ENCODE measurements around the gene PHTF1. TPM values are rescaled to one million over a fixed set of nuclear protein-coding genes. Genes with fewer than 3 reads are reported as not detected.

Gene PHTF1
- total RNA-seq, 1 donor from 2014 or later = 7.4 TPM

DNA sequence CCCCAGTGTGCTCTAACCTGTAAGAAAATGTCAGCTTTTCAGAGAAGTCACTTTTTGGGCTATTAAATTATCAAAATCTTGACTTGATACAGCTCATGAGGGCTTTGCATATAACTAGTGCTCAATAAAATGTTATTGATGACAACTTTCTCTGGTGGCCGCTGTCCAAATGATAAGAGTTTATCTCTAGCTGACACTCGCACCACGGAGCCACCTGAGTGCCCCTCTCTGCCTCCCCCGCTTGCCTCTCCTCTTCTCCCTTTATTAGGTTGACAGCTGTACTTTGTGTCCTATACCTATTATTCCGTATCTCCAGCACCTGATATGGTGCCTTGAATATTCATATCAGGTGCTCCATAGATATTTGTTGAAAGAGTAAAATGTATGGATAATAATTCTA is 82.8 kb downstream of the PHTF1 start:
- Histone ChIP-seq H3K27me3 (ENCODE audit: control insufficient read depth, insufficient read depth, low read length) (no peaks in the 10 kb centered on the region), H3K36me3 (ENCODE audit: control insufficient read depth, insufficient read depth, low read length) (no peaks in the 10 kb centered on the region), H3K4me3 (ENCODE audit: low read depth, low read length) (no peak overlapping the region)
- DNase-seq (ENCODE audit: low read depth) (no peak), FAIRE-seq (no peak)
- TF ChIP-seq, protein P1, sequence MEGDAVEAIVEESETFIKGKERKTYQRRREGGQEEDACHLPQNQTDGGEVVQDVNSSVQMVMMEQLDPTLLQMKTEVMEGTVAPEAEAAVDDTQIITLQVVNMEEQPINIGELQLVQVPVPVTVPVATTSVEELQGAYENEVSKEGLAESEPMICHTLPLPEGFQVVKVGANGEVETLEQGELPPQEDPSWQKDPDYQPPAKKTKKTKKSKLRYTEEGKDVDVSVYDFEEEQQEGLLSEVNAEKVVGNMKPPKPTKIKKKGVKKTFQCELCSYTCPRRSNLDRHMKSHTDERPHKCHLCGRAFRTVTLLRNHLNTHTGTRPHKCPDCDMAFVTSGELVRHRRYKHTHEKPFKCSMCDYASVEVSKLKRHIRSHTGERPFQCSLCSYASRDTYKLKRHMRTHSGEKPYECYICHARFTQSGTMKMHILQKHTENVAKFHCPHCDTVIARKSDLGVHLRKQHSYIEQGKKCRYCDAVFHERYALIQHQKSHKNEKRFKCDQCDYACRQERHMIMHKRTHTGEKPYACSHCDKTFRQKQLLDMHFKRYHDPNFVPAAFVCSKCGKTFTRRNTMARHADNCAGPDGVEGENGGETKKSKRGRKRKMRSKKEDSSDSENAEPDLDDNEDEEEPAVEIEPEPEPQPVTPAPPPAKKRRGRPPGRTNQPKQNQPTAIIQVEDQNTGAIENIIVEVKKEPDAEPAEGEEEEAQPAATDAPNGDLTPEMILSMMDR (IDR thresholded peaks at IDR 0.05; ENCODE audit: insufficient read depth, low read length, severe bottlenecking) = no peak

DNA sequence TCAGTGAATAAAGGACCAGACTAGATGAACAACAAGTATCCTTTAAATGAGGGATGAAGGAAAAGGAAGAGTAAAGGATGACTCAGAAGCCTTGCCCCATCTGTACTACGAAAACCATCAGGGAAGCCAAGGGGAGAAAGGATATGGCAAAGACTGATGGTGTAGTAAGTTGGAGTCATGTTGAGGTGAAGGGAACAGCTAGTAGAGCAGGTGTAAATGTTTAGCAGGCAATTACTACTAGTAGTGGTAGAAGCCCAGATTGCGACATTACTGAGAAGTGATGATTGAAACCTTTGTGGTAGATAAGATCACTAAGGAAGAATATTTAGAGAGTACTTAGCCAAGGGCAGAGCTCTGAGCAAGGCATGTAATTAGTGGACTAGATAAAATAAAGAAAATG is 84.0 kb downstream of the PHTF1 start:
- FAIRE-seq (no peak), DNase-seq (ENCODE audit: low read depth) (peak; percentile 68)
- H3K36me3 ChIP-seq (ENCODE audit: control insufficient read depth, insufficient read depth, low read length) = no peaks in the 10 kb centered on the region
- TF ChIP-seq, protein P1 (IDR thresholded peaks at IDR 0.05; ENCODE audit: insufficient read depth, low read length, severe bottlenecking) = no peak
- no peak overlapping the region for H3K4me3 ChIP-seq (ENCODE audit: low read depth, low read length)
- H3K27me3 ChIP-seq (ENCODE audit: control insufficient read depth, insufficient read depth, low read length) = no peaks in the 10 kb centered on the region

DNA sequence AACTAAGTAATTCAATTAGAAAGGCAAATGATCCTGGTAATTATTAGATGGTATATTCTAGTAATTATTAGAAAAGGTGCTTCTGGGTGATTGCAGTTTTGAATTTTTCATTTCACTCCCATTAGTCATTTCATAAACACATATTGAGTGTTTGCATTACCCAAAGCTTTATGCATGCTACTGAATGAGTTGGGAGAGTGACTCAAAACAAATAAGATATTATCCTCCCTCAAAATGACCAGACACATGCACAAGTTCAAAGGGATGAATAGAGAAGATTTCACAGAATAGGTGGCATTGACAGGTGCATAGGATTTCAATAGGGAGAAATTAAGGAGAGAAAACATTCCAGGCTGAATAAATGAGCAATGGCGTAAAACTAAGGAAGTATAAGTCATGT is 84.7 kb downstream of the PHTF1 start:
- no peak overlapping the region for H3K4me3 ChIP-seq (ENCODE audit: low read depth, low read length)
- no peak for FAIRE-seq
- TF ChIP-seq, protein P1 (IDR thresholded peaks at IDR 0.05; ENCODE audit: insufficient read depth, low read length, severe bottlenecking) = no peak
- peak; percentile 90 for DNase-seq (ENCODE audit: low read depth)
- H3K27me3 ChIP-seq (ENCODE audit: control insufficient read depth, insufficient read depth, low read length) = no peaks in the 10 kb centered on the region
- no peaks in the 10 kb centered on the region for H3K36me3 ChIP-seq (ENCODE audit: control insufficient read depth, insufficient read depth, low read length)

DNA sequence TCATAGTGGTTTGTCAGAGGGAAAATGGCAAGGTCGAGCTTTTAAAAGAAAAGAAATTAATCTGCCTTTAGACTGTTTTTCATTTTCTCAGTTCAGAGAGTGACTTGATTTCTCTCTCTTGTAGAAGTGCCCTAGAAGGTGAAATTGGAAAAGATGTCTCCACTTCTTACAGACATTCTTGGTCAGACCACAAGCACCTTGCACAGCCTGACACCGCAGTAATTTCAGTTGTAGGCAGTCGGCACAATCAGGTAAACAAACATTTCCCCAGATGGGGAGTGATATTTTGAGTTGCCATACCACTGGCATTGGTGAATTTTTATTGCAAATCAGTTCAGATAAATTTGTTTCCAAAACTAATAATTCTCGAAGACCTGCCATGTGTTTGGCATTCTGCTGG is 86.8 kb downstream of the PHTF1 start:
- no peak overlapping the region for H3K4me3 ChIP-seq (ENCODE audit: low read depth, low read length)
- TF ChIP-seq, protein P1 (IDR thresholded peaks at IDR 0.05; ENCODE audit: insufficient read depth, low read length, severe bottlenecking) = no peak
- H3K36me3 ChIP-seq (ENCODE audit: control insufficient read depth, insufficient read depth, low read length) = no peaks in the 10 kb centered on the region
- no peak for DNase-seq (ENCODE audit: low read depth)
- no peak for FAIRE-seq
- H3K27me3 ChIP-seq (ENCODE audit: control insufficient read depth, insufficient read depth, low read length) = no peaks in the 10 kb centered on the region

DNA sequence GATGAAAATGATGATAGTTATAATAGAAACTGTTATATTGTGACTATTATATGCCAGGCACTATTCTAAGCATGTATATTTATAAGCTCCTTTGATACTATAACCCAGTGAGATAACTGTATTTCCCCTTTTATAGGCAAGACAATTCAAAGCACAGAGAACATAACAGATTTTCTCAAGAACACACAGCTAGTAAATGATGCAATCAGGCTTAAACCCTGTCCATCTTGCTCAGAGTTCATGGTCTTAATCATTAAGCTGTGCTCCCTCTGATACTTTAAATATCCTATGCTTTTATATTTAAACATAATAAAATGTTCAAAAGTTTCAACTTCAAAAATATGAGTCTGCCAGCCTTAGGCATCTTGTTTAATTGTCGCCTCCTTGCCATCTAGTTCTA is 88.6 kb downstream of the PHTF1 start:
- Histone ChIP-seq H3K36me3 (ENCODE audit: control insufficient read depth, insufficient read depth, low read length) (no peaks in the 10 kb centered on the region), H3K27me3 (ENCODE audit: control insufficient read depth, insufficient read depth, low read length) (no peaks in the 10 kb centered on the region), H3K4me3 (ENCODE audit: low read depth, low read length) (no peak overlapping the region)
- TF ChIP-seq, protein P1 (IDR thresholded peaks at IDR 0.05; ENCODE audit: insufficient read depth, low read length, severe bottlenecking) = no peak
- FAIRE-seq (no peak), DNase-seq (ENCODE audit: low read depth) (no peak)

DNA sequence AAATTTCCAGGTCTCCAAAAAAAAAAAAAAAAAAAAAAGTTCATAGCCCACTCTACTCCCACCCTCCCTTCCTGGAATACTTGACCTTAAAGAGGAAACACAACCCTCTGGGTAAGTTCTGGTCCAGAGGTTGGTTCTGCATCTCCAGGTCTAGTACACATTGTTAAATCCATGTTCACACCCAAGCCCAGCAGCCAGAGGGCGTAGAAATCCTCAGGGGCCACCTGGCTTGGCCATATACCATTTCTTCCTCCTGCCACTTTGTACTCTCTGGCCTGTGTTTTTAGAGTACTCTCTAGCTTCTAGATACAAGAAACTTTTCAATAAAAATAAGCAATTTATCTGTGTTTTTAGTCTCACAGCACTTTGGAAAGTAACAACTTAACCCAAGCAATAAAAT is 89.3 kb downstream of the PHTF1 start:
- FAIRE-seq (no peak), DNase-seq (ENCODE audit: low read depth) (no peak)
- Histone ChIP-seq H3K27me3 (ENCODE audit: control insufficient read depth, insufficient read depth, low read length) (no peaks in the 10 kb centered on the region), H3K4me3 (ENCODE audit: low read depth, low read length) (no peak overlapping the region), H3K36me3 (ENCODE audit: control insufficient read depth, insufficient read depth, low read length) (no peaks in the 10 kb centered on the region)
- TF ChIP-seq, protein P1 (IDR thresholded peaks at IDR 0.05; ENCODE audit: insufficient read depth, low read length, severe bottlenecking) = no peak

All from bronchial epithelial cell (primary cell).